Measurements from ENCODE around the gene POR. TPM values are rescaled to one million over a fixed set of nuclear protein-coding genes. Genes with fewer than 3 reads are reported as not detected.
"Not testable (repeated sequence)": the region's sequence is repeated elsewhere in the genome, so short reads cannot be mapped to it uniquely, and the experiment has no call there.

Gene POR
- total RNA-seq, 2 donors from 2014 or later: 31.6 to 42.7 TPM

DNA sequence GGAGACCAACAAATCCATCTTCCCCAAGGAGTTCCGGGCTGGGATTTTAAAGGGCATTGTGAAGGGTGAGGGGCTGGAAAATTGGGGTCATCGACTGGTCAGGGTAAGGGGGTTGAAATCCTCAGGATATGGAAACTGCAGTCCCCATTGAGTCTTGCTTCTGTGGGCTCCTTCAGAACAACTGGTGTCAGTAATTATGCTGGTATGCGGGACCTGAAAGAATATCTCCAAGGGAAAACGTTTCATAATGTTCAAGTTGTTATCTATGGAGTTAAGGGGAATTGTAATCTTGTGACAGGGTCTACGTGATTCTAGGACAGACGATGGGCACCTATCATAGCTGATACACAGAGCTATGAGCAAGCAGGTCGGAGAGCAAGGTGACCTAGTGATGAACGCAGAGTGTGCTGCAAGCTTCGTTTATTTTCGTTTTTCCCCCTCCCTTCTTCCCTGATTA is 36.6 kb upstream of the POR start:
- H3K9me3 Mint-ChIP-seq: no peaks in the 10 kb centered on the region
- H3K27me3 Mint-ChIP-seq (ENCODE audit: low read depth): no peaks in the 10 kb centered on the region
- peak overlapping the region; percentile 81 for H3K27ac Mint-ChIP-seq
- peak; percentile 61 to 65 for ATAC-seq (replicated peaks in 1 of 2)
- DNase-seq: no peak
- H3K36me3 Mint-ChIP-seq (ENCODE audit: insufficient read depth in 2 of 2): peaks cover 12 to 22% of the 10 kb centered on the region in 2 donors
- H3K4me1 Mint-ChIP-seq (ENCODE audit: low read depth): peaks cover 42% of the 10 kb centered on the region
- H3K4me3 Mint-ChIP-seq: peak overlapping the region; percentile 95 to 99

DNA sequence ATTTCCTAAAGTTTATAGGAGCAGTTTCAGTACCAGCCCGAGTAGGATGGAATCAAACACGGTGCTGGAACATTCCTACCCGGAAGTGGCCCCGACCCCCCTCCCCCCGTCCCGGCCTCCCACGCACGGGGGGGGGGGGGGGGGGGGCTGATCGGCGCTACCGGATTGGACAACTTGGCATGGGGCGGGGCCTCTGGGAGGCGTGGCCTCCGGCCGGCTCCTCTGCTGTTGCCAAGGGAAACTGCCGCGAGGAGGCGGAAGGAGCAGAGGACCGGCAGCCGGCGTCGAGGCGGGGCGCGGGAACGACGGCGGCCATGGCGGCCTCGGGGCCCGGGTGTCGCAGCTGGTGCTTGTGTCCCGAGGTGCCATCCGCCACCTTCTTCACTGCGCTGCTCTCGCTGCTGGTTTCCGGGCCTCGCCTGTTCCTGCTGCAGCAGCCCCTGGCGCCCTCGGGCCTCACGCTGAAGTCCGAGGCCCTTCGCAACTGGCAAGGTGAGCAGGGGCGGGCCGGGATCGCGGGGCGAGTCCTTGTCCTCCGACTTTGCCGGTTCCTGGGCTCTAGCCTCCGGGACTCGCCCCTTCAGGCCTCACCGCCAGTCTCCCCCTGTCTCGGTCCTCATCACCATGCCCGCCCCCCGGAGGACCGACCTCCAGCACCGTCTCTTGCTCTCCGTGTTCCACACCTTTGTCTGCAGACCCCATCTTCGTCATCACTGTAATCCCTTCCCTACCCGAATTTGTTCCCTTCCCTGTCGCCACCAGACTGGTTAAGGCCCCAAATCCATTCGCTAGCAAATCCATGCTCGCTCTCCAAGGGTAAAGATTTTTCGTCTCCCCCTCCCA is 36.0 kb upstream of the POR start, which contains the start of gene RHBDD2:
Gene RHBDD2 (plus strand): TSS at position 266 of the 843 bp plus-strand sequence. CDS start 49 bp downstream, at position 315.
- H3K9me3 Mint-ChIP-seq: no peaks in the 10 kb centered on the region
- ATAC-seq (replicated peaks in 1 of 2) (peak; percentile 97 to 98), DNase-seq (peak; percentile 94)
- peak within 1 kb of the TSS; percentile 95 to 99 for H3K4me3 Mint-ChIP-seq
- H3K4me1 Mint-ChIP-seq (ENCODE audit: low read depth): peaks cover 42% of the 10 kb centered on the region
- peaks cover 12 to 24% of the 10 kb centered on the region in 2 donors for H3K36me3 Mint-ChIP-seq (ENCODE audit: insufficient read depth in 2 of 2)
- no peaks in the 10 kb centered on the region for H3K27me3 Mint-ChIP-seq (ENCODE audit: low read depth)
- peak within 1 kb of the TSS; percentile 94 for H3K27ac Mint-ChIP-seq

DNA sequence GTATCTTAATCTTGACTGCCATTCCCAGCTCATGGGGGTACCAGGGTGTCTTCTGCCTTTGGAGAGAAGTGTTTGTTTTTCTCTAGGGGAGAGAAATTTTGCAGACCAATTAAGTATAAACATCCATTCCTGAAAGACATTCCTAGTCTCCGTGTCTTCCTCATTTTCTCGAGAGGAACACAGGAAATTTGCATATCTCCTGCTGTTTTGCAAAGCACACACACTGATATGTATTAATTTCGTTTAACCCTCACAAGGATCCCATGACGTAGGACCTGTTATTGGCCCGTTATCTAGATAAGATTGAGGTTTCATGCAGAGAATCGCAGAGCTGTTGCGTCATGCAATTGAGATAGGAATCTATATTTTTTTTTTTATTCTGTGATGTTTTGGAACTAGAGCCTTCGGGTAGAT is 35.2 kb upstream of the POR start:
- DNase-seq (peak in 1 of 2 donors; percentile 24), ATAC-seq (replicated peaks in 1 of 2) (peak in 1 of 2 donors; percentile 17)
- no peaks in the 10 kb centered on the region for H3K9me3 Mint-ChIP-seq
- H3K27me3 Mint-ChIP-seq (ENCODE audit: low read depth): no peaks in the 10 kb centered on the region
- H3K36me3 Mint-ChIP-seq (ENCODE audit: insufficient read depth in 2 of 2): peaks cover 12 to 25% of the 10 kb centered on the region in 2 donors
- peaks cover 42% of the 10 kb centered on the region for H3K4me1 Mint-ChIP-seq (ENCODE audit: low read depth)
- peak overlapping the region; percentile 94 for H3K27ac Mint-ChIP-seq
- H3K4me3 Mint-ChIP-seq: peak overlapping the region; percentile 95 to 99

DNA sequence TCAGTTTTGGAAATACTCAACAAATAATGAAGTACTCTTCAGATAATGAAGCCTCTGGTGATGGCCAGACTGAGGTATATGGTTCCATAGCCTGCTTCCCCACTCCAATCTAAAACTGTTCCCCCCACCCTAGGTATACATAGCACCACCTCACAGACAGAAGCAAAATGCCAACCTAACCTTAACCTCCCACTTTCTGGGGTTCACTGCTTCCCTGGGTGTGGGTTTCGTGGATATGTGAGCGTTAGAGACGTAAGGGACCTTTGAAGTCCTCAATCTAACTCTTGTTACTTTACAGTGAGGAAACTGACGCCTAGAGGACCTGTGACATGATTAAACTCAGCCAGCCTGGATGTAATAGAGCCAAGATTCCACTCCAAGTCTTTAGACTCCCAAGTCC is 34.7 kb upstream of the POR start:
- H3K36me3 Mint-ChIP-seq (ENCODE audit: insufficient read depth in 2 of 2): peaks cover 12 to 25% of the 10 kb centered on the region in 2 donors
- no peak for ATAC-seq (replicated peaks in 1 of 2)
- H3K27me3 Mint-ChIP-seq (ENCODE audit: low read depth): no peaks in the 10 kb centered on the region
- H3K9me3 Mint-ChIP-seq: no peaks in the 10 kb centered on the region
- peak overlapping the region; percentile 94 for H3K27ac Mint-ChIP-seq
- peaks cover 42% of the 10 kb centered on the region for H3K4me1 Mint-ChIP-seq (ENCODE audit: low read depth)
- DNase-seq: no peak
- H3K4me3 Mint-ChIP-seq: peak overlapping the region; percentile 95 to 99

DNA sequence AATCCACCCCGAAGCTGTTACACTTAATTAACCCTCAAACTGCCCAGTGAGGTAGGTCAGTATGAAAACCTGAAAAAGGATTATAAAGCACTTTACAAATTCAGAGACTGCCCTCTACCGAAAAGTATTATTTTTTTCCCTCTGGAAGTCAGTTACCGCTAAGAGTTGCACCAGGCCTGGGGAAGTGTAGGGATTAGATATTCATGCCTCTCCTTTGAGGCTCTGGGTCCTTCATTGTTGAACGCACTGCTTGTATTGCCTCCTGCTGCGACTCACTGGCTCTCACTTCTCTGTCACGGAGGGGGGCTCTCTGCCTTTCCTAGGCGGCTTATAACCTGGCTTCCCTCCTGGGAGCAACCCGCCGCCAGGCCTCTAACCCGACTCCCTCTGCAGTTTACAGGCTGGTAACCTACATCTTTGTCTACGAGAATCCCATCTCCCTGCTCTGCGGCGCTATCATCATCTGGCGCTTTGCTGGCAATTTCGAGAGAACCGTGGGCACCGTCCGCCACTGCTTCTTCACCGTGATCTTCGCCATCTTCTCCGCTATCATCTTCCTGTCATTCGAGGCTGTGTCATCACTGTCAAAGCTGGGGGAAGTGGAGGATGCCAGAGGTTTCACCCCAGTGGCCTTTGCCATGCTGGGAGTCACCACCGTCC is 33.4 kb upstream of the POR start:
- H3K27ac Mint-ChIP-seq: peak overlapping the region; percentile 32
- DNase-seq (no peak), ATAC-seq (replicated peaks in 1 of 2) (no peak)
- no peaks in the 10 kb centered on the region for H3K9me3 Mint-ChIP-seq
- no peaks in the 10 kb centered on the region for H3K27me3 Mint-ChIP-seq (ENCODE audit: low read depth)
- peaks cover 42% of the 10 kb centered on the region for H3K4me1 Mint-ChIP-seq (ENCODE audit: low read depth)
- H3K36me3 Mint-ChIP-seq (ENCODE audit: insufficient read depth in 2 of 2): peaks cover 12 to 25% of the 10 kb centered on the region in 2 donors
- no peak overlapping the region for H3K4me3 Mint-ChIP-seq

DNA sequence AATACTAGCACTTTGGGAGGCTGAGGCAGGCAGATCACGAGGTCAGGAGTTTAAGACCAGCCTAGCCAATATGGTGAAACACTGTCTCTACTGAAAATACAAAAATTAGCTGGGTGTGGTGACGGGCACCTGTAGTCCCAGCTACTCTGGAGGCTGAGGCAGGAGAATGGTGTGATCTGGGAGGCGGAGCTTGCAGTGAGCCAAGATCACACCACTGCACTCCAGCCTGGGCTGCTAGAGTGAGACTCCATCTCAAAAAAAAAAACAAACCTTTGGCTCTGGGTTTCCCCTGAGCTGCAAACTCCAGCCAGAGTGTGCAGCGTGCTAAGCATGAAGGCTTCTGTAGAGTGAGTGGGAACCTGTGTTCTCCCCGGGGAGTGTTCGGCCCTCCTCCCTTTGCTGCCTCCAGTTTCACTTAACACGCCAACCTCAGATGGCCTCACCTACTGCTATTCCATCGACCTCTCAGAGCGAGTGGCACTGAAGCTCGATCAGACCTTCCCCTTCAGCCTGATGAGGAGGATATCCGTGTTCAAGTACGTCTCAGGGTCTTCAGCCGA is 31.6 kb upstream of the POR start:
- not testable (repeated sequence) for H3K4me3 Mint-ChIP-seq

DNA sequence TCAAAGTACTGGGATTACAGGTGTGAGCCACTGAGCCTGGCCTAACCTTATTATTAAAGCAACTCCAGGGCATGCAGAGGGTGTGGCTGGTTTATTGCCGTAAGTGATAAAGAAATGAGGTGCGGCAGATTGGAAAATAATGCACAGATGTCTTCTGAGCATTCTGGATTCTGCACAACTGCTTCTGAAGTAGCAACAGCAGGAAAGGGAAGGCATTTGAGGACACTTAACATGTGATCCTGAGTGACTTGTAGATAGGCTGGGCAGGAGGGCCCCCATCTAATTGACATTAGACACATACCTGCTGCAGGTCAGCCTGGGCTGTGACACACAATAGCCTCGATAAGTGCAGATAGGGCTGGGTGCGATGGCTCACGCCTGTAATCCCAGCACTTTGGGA is 30.5 kb upstream of the POR start:
- Mint-ChIP-seq H3K36me3 (ENCODE audit: insufficient read depth in 2 of 2) (peaks cover 9 to 24% of the 10 kb centered on the region in 2 donors), H3K27me3 (ENCODE audit: low read depth) (no peaks in the 10 kb centered on the region), H3K9me3 (no peaks in the 10 kb centered on the region), H3K4me3 (no peak overlapping the region), H3K4me1 (ENCODE audit: low read depth) (peaks cover 34% of the 10 kb centered on the region), H3K27ac (no peak overlapping the region)
- ATAC-seq (replicated peaks in 1 of 2) (no peak), DNase-seq (no peak)

More for the DNA sequence above, 31.6 kb upstream of the POR start:
- Mint-ChIP-seq H3K4me1 (ENCODE audit: low read depth) (peaks cover 36% of the 10 kb centered on the region), H3K36me3 (ENCODE audit: insufficient read depth in 2 of 2) (peaks cover 12 to 27% of the 10 kb centered on the region in 2 donors)
- H3K27me3 Mint-ChIP-seq (ENCODE audit: low read depth); H3K9me3 Mint-ChIP-seq; H3K27ac Mint-ChIP-seq; DNase-seq; ATAC-seq (replicated peaks in 1 of 2): not testable (repeated sequence)

DNA sequence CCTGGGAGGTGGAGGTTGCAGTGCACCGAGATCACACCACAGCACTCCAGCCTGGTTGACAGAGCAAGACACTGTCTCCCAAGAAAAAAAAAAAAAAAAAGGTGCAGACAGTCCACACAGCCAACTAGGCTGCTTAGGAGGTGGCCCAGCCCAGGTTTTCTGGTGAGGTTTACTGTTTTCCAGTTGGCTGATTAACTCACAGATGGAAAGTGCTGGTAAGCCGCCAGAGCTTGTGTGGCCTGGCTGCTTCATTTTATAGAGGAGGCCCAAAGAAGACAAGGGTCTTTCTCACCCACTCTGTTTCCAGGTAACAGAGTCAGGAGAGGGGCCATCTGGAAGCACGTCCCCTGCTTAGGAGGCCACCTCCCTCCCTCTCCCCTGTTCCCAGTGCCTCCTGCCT is 29.9 kb upstream of the POR start:
- Mint-ChIP-seq H3K4me3 (no peak overlapping the region), H3K27me3 (ENCODE audit: low read depth) (no peaks in the 10 kb centered on the region), H3K36me3 (ENCODE audit: insufficient read depth in 2 of 2) (peaks cover 4 to 20% of the 10 kb centered on the region in 2 donors), H3K27ac (no peak overlapping the region), H3K9me3 (no peaks in the 10 kb centered on the region), H3K4me1 (ENCODE audit: low read depth) (peaks cover 29% of the 10 kb centered on the region)
- DNase-seq (no peak), ATAC-seq (replicated peaks in 1 of 2) (no peak)

DNA sequence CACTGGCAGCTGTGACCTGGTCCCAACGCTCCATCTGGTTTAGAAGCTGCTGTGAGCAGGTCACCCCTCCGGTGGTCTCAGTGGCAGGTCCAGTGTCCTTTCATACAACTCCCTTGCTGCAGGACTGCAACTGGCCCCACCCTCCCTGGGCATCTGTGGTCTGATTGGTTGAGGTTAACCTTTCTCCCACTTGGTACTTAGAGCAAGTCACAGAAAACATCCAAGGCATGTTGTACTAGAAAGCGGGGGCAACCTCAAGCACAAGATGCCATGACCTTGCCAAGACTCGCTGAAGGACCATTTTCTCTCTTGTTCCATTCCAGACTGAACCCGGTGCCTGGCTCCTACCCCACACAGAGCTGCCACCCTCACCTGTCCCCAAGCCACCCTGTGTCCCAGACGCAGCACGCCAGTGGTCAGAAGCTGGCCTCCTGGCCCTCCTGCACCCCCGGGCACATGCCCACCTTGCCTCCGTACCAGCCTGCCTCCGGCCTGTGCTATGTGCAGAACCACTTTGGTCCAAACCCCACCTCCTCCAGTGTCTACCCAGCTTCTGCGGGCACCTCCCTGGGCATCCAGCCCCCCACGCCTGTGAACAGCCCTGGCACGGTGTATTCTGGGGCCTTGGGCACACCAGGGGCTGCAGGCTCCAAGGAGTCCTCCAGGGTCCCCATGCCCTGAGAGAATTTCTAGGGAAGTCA is 27.1 kb upstream of the POR start:
- Mint-ChIP-seq H3K36me3 (ENCODE audit: insufficient read depth in 2 of 2) (peaks cover 0 to 8% of the 10 kb centered on the region in 2 donors), H3K4me1 (ENCODE audit: low read depth) (peaks cover 6% of the 10 kb centered on the region), H3K27me3 (ENCODE audit: low read depth) (no peaks in the 10 kb centered on the region), H3K27ac (peak overlapping the region; percentile 32), H3K9me3 (no peaks in the 10 kb centered on the region), H3K4me3 (no peak overlapping the region)
- ATAC-seq (replicated peaks in 1 of 2) (no peak), DNase-seq (no peak)

DNA sequence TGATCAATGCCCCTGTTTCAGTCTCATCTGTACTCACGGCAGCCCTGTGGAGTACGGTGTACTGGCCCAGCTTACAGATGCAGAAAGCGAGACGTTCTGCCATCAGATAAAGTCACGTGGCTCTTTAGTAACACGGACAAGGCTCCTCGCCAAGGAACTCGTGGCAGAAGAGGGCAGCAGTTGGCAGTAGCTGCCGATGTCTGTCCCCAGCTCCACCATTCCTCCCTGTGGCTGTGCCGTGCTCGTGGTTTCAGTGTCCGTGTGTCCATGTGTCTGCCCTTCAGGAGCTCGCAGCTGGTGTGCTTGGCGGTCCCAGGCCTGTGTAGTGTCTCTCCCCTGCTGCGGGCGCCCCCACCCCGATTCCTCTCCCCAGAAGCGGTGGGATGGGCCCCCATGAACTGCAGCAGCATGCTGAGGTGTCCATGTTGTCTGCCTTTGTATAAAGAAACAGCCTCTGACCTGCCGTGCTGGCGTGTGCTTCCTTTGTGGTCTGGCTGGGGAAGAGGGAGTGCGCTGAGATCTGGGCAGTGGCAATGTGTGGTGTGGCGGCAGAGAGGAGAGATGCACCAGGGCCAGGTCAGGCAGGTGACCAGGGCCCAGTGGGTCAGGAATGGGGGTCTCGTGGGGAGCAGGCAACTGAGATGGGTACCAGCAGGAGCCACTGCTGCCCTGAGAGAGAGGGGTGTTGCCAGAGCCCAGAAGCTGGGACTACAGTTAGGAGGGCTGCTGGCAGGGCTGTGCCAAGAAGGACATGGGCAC is 26.3 kb upstream of the POR start:
- Mint-ChIP-seq H3K36me3 (ENCODE audit: insufficient read depth in 2 of 2) (peaks cover 0 to 6% of the 10 kb centered on the region in 2 donors), H3K4me3 (no peak overlapping the region), H3K4me1 (ENCODE audit: low read depth) (peaks cover 6% of the 10 kb centered on the region), H3K27me3 (ENCODE audit: low read depth) (no peaks in the 10 kb centered on the region), H3K27ac (no peak overlapping the region), H3K9me3 (no peaks in the 10 kb centered on the region)
- no peak for DNase-seq
- no peak for ATAC-seq (replicated peaks in 1 of 2)

DNA sequence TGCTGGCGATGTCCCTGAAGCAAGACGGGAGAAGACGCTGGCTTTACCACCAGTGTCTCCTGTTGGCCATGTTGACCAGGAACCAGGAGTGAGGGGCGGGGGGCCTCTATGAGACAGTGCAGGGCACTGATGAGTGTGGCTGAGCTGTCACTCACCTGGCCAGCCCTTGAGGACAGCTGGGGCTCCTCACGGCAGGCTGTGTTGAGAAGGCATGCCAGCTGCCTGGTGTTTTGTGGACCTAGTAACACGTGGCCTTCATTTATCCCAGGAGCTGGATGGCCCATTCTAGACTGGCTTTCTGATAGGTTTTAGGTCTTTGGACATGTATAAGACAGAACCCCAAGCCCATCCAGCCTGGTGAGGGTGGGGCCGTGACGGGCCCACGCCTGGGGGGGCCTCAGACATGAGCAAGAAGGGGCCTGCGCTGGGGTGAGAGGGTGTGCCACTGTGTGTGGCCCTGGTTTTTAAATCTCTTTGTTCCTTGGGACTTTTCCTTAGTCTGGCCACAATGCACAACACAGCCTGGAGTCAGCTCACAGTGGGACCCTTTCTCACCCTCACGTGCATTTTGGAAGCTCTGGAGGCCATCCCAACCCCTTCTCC is 25.6 kb upstream of the POR start:
- H3K27me3 Mint-ChIP-seq (ENCODE audit: low read depth): no peaks in the 10 kb centered on the region
- H3K9me3 Mint-ChIP-seq: no peaks in the 10 kb centered on the region
- DNase-seq (no peak), ATAC-seq (replicated peaks in 1 of 2) (no peak)
- peaks cover 0 to 2% of the 10 kb centered on the region in 2 donors for H3K36me3 Mint-ChIP-seq (ENCODE audit: insufficient read depth in 2 of 2)
- H3K4me3 Mint-ChIP-seq: no peak overlapping the region
- H3K4me1 Mint-ChIP-seq (ENCODE audit: low read depth): peaks cover 6% of the 10 kb centered on the region
- no peak overlapping the region for H3K27ac Mint-ChIP-seq

DNA sequence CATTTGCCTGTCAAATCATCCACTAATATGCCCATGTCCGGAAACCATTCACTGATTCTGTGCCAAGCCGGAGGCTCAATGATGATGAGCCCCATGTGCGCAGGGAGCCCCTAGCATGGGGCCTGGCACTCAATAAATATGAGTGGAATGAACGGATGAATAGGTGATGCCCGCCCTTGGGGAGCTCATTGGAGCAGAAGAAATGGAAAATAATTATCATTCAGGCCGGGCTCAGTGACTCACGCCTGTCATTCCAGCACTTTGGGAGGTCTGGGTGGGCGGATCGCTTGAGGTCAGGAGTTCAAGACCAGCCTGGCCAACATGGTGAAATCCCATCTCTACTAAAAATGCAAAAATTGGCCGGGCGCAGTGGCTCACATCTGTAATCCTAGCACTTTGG is 25.1 kb upstream of the POR start:
- ATAC-seq (replicated peaks in 1 of 2): no peak

More for the DNA sequence above, 25.1 kb upstream of the POR start:
- no peak for DNase-seq
- Mint-ChIP-seq H3K9me3 (no peaks in the 10 kb centered on the region), H3K27ac (no peak overlapping the region), H3K27me3 (ENCODE audit: low read depth) (no peaks in the 10 kb centered on the region), H3K4me1 (ENCODE audit: low read depth) (peaks cover 6% of the 10 kb centered on the region), H3K36me3 (ENCODE audit: insufficient read depth in 2 of 2) (peaks cover 0 to 2% of the 10 kb centered on the region in 2 donors), H3K4me3 (no peak overlapping the region)
